GM19324 (cell line): Measurements from ENCODE around the gene ZXDC.

Experiments used
- ATAC-seq: cut with Tn5 transposase; IDR thresholded peaks from one replicate; pipeline ENCODE4 v1.9.1; 2021; ENCODE audit warnings: mild to moderate bottlenecking, moderate library complexity; ENCODE audit not compliant: unreplicated experiment, low FRiP score

The ZXDC gene

GRCh38 chr3:126511291-126511690, 35.6 kb upstream of the ZXDC start:
- ATAC-seq, result no peak

- no peak for ATAC-seq
These were observed 34.7 kb upstream of the ZXDC start for GRCh38 chr3:126510308-126510910.

GRCh38 chr3:126509597-126510307, 34.1 kb upstream of the ZXDC start:
- ATAC-seq, result no peak

GRCh38 chr3:126508564-126508964, 32.9 kb upstream of the ZXDC start:
- no peak for ATAC-seq

GRCh38 chr3:126507886-126508285, 32.2 kb upstream of the ZXDC start:
- ATAC-seq, result no peak

- ATAC-seq, result no peak
These were observed 28.0 kb upstream of the ZXDC start for GRCh38 chr3:126503701-126504100.

- ATAC-seq, result no peak
These were observed 27.0 kb upstream of the ZXDC start for GRCh38 chr3:126502656-126503055.

GRCh38 chr3:126501736-126502135, 26.0 kb upstream of the ZXDC start:
- no peak for ATAC-seq

GRCh38 chr3:126501054-126501453, 25.4 kb upstream of the ZXDC start:
- ATAC-seq, result no peak

GRCh38 chr3:126500016-126500415, 24.3 kb upstream of the ZXDC start:
- ATAC-seq, result no peak

- no peak for ATAC-seq
These were observed 23.7 kb upstream of the ZXDC start for GRCh38 chr3:126499401-126499800.

- no peak for ATAC-seq
These were observed 23.2 kb upstream of the ZXDC start for GRCh38 chr3:126498929-126499328.

GRCh38 chr3:126498461-126498860, 22.8 kb upstream of the ZXDC start:
- no peak for ATAC-seq

GRCh38 chr3:126497956-126498355, 22.3 kb upstream of the ZXDC start:
- ATAC-seq, result no peak

GRCh38 chr3:126496894-126497850, 21.5 kb upstream of the ZXDC start:
- no peak for ATAC-seq

- ATAC-seq, result no peak
These were observed 20.1 kb upstream of the ZXDC start for GRCh38 chr3:126495786-126496185.

GRCh38 chr3:126494970-126495230, 19.2 kb upstream of the ZXDC start:
- no peak for ATAC-seq

GRCh38 chr3:126494204-126494969, 18.7 kb upstream of the ZXDC start:
- ATAC-seq, result no peak

- ATAC-seq, result no peak
These were observed 18.0 kb upstream of the ZXDC start for GRCh38 chr3:126493739-126494138.

GRCh38 chr3:126493051-126493450, 17.4 kb upstream of the ZXDC start:
- no peak for ATAC-seq
